Choroid plexus epithelial cell (primary cell): ENCODE measurements around the gene MSH2.
"Not testable (repeated sequence)": the region's sequence is repeated elsewhere in the genome, so short reads cannot be mapped to it uniquely, and the experiment has no call there.

Source experiments
- DNase-seq: peaks from one replicate; pipeline ENCODE4 v3.0.0-alpha.2; 2010; ENCODE audit warnings: low read depth
- H3K4me3 ChIP-seq: 2 replicates; pipeline ENCODE4 v1.5.1; 2011; ENCODE audit warnings: low read depth, mild to moderate bottlenecking, control low read depth, low read length, moderate library complexity
- CTCF ChIP-seq: conservative IDR thresholded peaks from 2 replicates; pipeline ENCODE4 v1.5.1; 2011; ENCODE audit warnings: low read depth, mild to moderate bottlenecking, control low read depth, inconsistent platforms, low read length, moderate library complexity

Gene MSH2

GRCh38 chr2:47437287-47437686 lies 34.3 kb downstream of the MSH2 start:
- no peak overlapping the region for H3K4me3 ChIP-seq
- peak; percentile 77 for DNase-seq
- TF ChIP-seq CTCF, result peak; percentile 60

GRCh38 chr2:47438106-47438505 lies 35.1 kb downstream of the MSH2 start:
- no peak overlapping the region for H3K4me3 ChIP-seq
- no peak for TF ChIP-seq CTCF
- no peak for DNase-seq

DNA sequence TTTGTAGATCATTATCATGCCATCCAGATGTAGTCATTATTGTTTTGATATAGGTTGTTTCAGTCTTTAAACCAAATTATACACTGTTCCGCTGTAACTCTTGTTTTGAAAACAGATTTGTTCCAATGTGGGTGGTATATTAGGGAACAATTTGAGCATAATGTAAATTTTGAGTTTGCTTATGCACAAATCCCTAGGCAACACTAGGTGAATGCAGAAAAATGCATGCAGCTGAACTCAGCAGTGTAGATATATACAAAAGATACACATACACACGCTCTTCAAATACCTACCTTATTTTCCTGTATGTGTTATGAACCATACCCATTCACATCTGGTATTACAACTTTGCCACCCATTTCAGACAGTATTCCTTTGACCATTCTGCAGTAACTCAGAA lies 35.8 kb downstream of the MSH2 start:
- no peak overlapping the region for H3K4me3 ChIP-seq
- no peak for TF ChIP-seq CTCF
- no peak for DNase-seq

GRCh38 chr2:47451790-47452189 lies 48.8 kb downstream of the MSH2 start:
- TF ChIP-seq CTCF, result no peak
- no peak overlapping the region for H3K4me3 ChIP-seq
- no peak for DNase-seq

- H3K4me3 ChIP-seq, result no peak overlapping the region
- no peak for DNase-seq
- no peak for TF ChIP-seq CTCF
These were observed 49.8 kb downstream of the MSH2 start for GRCh38 chr2:47452761-47453160.

GRCh38 chr2:47454818-47455217 lies 51.9 kb downstream of the MSH2 start:
- not testable (repeated sequence) for DNase-seq, H3K4me3 ChIP-seq

DNA sequence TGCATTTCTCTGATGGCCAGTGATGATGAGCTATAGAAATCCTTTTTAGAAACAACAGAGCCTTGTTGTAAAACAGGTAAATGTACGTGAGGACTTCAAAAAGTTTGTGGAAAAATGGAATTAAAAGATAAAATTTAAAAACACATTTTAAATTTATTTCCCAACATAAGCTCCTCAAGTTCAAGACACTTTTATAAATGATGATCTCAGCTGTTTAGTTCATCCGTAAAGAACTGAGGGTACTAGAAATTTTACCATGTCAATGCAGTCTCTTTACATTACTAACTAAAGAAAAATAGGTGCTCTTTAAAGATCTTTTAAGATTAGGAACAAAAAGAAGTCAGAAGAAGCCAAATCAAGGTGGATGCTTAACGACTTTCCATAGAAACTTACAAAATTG lies 52.5 kb downstream of the MSH2 start:
- no peak for TF ChIP-seq CTCF
- H3K4me3 ChIP-seq, result no peak overlapping the region
- no peak for DNase-seq

GRCh38 chr2:47456851-47457250 lies 53.9 kb downstream of the MSH2 start:
- H3K4me3 ChIP-seq, result no peak overlapping the region
- no peak for DNase-seq
- no peak for TF ChIP-seq CTCF
